ENCODE measurements around the gene MED7.

MED7 gene

GRCh38 chr5:157100140-157100679 is 42.5 kb downstream of the MED7 start:
- peak; percentile 3 for DNase-seq

DNA sequence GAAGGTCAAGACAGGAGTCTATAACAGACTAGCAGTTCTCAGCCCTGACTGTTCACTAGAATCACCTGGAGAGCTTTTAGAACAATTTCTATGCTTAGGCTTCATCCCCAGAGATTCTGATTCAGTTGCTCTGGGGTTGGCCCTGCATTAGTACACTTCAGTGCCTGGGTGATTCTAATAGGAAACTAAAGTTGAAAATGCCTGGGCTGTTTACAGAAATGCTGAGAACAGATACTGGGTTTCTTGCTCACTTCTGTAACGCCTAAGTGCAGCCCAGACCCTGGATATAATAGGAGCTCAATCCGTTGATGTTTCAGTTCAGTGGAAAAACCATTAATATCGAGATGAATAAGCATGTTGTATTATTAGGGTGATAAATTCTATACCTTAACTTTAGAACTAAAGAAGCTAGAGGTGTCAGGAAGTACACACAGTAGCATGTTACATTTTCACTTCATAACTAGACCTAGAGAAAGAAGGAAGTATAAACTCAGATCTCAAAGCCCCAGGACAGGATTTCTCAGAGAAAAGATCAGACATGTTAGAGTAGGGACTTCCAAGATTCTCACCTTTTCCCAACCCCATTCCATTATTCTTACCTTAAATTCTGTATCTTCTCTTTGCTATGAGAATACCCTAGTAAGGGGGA is 54.2 kb downstream of the MED7 start:
- DNase-seq: no peak
